H1 (cell line): Measurements from ENCODE around the gene EMC6. TPM values are rescaled to one million over a fixed set of nuclear protein-coding genes. Genes with fewer than 3 reads are reported as not detected.

Source experiments
- CTBP2 ChIP-seq: IDR thresholded peaks from 2 replicates; pipeline ENCODE4 v1.7.0; 2011; ENCODE audit warnings: borderline replicate concordance, mild to moderate bottlenecking, moderate library complexity, mixed read lengths, low read length; ENCODE audit not compliant: insufficient read depth, insufficient read length
- FOSL1 ChIP-seq: IDR thresholded peaks from 2 replicates; pipeline ENCODE4 v1.6.1; 2011; ENCODE audit warnings: mild to moderate bottlenecking, low read depth, low read length, moderate library complexity; ENCODE audit not compliant: insufficient read depth
- MAFK ChIP-seq: IDR thresholded peaks from 2 replicates; pipeline ENCODE4 v1.6.1; 2012; ENCODE audit warnings: low read depth, mild to moderate bottlenecking, improper control_type of control experiment, low read length
- POLR2AphosphoS5 ChIP-seq: IDR thresholded peaks from 2 replicates; pipeline ENCODE4 v1.6.1; 2011; ENCODE audit warnings: low read depth, low read length
- SIN3A ChIP-seq, 2 experiments: IDR thresholded peaks in 1 of 2; conservative IDR thresholded peaks in 1 of 2; 2 replicates each; pipeline ENCODE4 v1.6.1; 2011 to 2012; ENCODE audit warnings: low read length in 2 of 2, improper control_type of control experiment in 1 of 2, low read depth in 1 of 2, mild to moderate bottlenecking in 1 of 2
- TBP ChIP-seq: IDR thresholded peaks from 2 replicates; pipeline ENCODE4 v1.6.1; 2011; ENCODE audit warnings: low read depth, low read length, improper control_type of control experiment
- TEAD4 ChIP-seq: IDR thresholded peaks from 2 replicates; pipeline ENCODE4 v1.6.1; 2012; ENCODE audit warnings: low read depth, low read length, inconsistent platforms, mixed read lengths
- polyA plus RNA-seq, 7 experiments: library from polyadenylated mRNA; depleted of rRNA in 3 of 7; stranded (reverse) in 5 of 7; unstranded in 2 of 7; fragments of >200 nt in 5 of 7; fragments of 200-250 nt in 2 of 7; gene quantifications; 1 replicate in 5 of 7; 2 replicates in 1 of 7; 4 replicates in 1 of 7; pipeline versions ENCODE4 v1.2.1 to v1.2.3, GENCODE V29; 2011 to 2013; ENCODE audit warnings: missing spikeins in 2 of 7, mixed read lengths in 2 of 7
- total RNA-seq: library from RNA; stranded (reverse); fragmentation: NEBNext Ultra II Directional; extraction: Animal tissue kit (Norgen Biotek cat#: 25700); gene quantifications from 2 replicates; pipeline ENCODE4 v1.2.1, GENCODE V29; 2021
- TF ChIP-seq, protein P1 (sequence below): fragments of 300-600 bp; sonication (generic); IDR thresholded peaks from 2 replicates; pipeline ENCODE4 v1.7.1; 2012; ENCODE audit warnings: low read length, moderate library complexity, mild to moderate bottlenecking, inconsistent platforms; ENCODE audit not compliant: insufficient replicate concordance
- TF ChIP-seq, protein P2 (sequence below), 3 experiments: IDR thresholded peaks; 1 replicate in 2 of 3; 2 replicates in 1 of 3; pipeline versions ENCODE4 v1.5.1 to v1.6.1; 2011; ENCODE audit warnings: low read length in 3 of 3, mild to moderate bottlenecking in 3 of 3, inconsistent platforms in 2 of 3, low read depth in 1 of 3, moderate library complexity in 1 of 3; ENCODE audit not compliant: insufficient read depth in 1 of 3; ENCODE audit errors: control extremely low read depth in 1 of 3

EMC6 gene
- total and polyA plus RNA-seq, 2 of the 8 experiments (the other 6 are each of a cell fraction or from before 2014, with no cell fraction given), result 81.5 to 193 TPM

DNA sequence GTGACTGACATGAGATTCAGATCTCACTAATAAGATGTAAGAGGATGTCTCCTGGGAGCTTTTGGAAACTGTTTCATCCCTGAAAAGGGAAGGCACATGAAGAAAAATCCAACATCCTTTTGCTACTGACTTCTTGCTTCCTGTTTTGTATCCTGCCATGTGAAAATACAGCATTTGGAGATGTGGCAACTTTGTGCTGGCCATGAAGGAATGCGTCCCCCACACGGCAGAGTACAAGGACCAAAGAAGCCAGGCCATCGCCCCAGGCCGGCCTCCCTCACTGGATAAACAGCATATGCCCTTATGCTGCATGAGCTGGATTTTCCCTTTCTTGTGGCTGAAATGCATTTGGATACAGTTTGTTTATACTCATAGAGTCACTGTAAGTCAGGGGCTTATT is 49.6 kb downstream of the EMC6 start (continued):
- TF ChIP-seq, protein P1, sequence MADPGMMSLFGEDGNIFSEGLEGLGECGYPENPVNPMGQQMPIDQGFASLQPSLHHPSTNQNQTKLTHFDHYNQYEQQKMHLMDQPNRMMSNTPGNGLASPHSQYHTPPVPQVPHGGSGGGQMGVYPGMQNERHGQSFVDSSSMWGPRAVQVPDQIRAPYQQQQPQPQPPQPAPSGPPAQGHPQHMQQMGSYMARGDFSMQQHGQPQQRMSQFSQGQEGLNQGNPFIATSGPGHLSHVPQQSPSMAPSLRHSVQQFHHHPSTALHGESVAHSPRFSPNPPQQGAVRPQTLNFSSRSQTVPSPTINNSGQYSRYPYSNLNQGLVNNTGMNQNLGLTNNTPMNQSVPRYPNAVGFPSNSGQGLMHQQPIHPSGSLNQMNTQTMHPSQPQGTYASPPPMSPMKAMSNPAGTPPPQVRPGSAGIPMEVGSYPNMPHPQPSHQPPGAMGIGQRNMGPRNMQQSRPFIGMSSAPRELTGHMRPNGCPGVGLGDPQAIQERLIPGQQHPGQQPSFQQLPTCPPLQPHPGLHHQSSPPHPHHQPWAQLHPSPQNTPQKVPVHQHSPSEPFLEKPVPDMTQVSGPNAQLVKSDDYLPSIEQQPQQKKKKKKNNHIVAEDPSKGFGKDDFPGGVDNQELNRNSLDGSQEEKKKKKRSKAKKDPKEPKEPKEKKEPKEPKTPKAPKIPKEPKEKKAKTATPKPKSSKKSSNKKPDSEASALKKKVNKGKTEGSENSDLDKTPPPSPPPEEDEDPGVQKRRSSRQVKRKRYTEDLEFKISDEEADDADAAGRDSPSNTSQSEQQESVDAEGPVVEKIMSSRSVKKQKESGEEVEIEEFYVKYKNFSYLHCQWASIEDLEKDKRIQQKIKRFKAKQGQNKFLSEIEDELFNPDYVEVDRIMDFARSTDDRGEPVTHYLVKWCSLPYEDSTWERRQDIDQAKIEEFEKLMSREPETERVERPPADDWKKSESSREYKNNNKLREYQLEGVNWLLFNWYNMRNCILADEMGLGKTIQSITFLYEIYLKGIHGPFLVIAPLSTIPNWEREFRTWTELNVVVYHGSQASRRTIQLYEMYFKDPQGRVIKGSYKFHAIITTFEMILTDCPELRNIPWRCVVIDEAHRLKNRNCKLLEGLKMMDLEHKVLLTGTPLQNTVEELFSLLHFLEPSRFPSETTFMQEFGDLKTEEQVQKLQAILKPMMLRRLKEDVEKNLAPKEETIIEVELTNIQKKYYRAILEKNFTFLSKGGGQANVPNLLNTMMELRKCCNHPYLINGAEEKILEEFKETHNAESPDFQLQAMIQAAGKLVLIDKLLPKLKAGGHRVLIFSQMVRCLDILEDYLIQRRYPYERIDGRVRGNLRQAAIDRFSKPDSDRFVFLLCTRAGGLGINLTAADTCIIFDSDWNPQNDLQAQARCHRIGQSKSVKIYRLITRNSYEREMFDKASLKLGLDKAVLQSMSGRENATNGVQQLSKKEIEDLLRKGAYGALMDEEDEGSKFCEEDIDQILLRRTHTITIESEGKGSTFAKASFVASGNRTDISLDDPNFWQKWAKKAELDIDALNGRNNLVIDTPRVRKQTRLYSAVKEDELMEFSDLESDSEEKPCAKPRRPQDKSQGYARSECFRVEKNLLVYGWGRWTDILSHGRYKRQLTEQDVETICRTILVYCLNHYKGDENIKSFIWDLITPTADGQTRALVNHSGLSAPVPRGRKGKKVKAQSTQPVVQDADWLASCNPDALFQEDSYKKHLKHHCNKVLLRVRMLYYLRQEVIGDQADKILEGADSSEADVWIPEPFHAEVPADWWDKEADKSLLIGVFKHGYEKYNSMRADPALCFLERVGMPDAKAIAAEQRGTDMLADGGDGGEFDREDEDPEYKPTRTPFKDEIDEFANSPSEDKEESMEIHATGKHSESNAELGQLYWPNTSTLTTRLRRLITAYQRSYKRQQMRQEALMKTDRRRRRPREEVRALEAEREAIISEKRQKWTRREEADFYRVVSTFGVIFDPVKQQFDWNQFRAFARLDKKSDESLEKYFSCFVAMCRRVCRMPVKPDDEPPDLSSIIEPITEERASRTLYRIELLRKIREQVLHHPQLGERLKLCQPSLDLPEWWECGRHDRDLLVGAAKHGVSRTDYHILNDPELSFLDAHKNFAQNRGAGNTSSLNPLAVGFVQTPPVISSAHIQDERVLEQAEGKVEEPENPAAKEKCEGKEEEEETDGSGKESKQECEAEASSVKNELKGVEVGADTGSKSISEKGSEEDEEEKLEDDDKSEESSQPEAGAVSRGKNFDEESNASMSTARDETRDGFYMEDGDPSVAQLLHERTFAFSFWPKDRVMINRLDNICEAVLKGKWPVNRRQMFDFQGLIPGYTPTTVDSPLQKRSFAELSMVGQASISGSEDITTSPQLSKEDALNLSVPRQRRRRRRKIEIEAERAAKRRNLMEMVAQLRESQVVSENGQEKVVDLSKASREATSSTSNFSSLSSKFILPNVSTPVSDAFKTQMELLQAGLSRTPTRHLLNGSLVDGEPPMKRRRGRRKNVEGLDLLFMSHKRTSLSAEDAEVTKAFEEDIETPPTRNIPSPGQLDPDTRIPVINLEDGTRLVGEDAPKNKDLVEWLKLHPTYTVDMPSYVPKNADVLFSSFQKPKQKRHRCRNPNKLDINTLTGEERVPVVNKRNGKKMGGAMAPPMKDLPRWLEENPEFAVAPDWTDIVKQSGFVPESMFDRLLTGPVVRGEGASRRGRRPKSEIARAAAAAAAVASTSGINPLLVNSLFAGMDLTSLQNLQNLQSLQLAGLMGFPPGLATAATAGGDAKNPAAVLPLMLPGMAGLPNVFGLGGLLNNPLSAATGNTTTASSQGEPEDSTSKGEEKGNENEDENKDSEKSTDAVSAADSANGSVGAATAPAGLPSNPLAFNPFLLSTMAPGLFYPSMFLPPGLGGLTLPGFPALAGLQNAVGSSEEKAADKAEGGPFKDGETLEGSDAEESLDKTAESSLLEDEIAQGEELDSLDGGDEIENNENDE, result no peak
- TF ChIP-seq SIN3A (conservative IDR thresholded peaks at IDR 0.05 in 1 of 2, IDR thresholded peaks at IDR 0.05 in 1 of 2; ENCODE audit: low read depth in 1 of 2, low read length in 2 of 2) (no peak), TEAD4 (no peak), FOSL1 (no peak), MAFK (no peak), CTBP2 (no peak), POLR2AphosphoS5 (no peak), TBP (no peak)
- TF ChIP-seq, protein P2, sequence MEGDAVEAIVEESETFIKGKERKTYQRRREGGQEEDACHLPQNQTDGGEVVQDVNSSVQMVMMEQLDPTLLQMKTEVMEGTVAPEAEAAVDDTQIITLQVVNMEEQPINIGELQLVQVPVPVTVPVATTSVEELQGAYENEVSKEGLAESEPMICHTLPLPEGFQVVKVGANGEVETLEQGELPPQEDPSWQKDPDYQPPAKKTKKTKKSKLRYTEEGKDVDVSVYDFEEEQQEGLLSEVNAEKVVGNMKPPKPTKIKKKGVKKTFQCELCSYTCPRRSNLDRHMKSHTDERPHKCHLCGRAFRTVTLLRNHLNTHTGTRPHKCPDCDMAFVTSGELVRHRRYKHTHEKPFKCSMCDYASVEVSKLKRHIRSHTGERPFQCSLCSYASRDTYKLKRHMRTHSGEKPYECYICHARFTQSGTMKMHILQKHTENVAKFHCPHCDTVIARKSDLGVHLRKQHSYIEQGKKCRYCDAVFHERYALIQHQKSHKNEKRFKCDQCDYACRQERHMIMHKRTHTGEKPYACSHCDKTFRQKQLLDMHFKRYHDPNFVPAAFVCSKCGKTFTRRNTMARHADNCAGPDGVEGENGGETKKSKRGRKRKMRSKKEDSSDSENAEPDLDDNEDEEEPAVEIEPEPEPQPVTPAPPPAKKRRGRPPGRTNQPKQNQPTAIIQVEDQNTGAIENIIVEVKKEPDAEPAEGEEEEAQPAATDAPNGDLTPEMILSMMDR (IDR thresholded peaks at IDR 0.05; ENCODE audit: control extremely low read depth in 1 of 3, insufficient read depth in 1 of 3, low read depth in 1 of 3, low read length in 3 of 3), result no peak
